ENCODE measurements around the gene ATP6V0A1.

DNA sequence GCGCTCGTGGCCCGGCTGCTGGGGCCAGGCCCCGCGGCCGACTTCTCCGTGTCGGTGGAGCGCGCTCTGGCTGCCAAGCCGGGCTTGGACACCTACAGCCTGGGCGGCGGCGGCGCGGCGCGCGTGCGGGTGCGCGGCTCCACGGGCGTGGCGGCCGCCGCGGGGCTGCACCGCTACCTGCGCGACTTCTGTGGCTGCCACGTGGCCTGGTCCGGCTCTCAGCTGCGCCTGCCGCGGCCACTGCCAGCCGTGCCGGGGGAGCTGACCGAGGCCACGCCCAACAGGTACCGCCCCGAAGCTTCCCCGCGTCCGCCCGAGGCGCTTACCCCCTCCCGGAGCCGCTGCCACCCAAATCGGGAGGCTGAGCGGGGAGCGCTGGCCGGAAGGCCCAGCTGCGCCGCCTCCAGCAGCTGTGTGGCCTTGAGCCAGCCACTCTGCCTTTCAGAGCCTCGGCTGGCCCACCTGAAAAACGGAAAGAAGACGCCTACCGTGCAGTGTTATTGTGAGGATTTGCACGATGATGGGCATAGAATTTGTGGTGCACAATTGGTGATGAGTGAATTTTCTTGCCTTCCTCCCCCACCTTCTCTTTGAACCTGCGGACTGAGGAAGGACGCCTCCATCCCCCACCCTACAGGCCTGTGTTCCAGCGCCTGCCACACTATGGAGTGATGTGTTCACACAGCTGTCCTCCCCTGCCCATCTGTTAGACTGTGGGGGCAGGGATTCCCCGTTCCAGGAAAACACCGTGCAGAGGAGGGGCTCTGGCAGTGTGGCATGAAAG, 77.9 kb downstream of the ATP6V0A1 start:
- TF ChIP-seq, protein P1, sequence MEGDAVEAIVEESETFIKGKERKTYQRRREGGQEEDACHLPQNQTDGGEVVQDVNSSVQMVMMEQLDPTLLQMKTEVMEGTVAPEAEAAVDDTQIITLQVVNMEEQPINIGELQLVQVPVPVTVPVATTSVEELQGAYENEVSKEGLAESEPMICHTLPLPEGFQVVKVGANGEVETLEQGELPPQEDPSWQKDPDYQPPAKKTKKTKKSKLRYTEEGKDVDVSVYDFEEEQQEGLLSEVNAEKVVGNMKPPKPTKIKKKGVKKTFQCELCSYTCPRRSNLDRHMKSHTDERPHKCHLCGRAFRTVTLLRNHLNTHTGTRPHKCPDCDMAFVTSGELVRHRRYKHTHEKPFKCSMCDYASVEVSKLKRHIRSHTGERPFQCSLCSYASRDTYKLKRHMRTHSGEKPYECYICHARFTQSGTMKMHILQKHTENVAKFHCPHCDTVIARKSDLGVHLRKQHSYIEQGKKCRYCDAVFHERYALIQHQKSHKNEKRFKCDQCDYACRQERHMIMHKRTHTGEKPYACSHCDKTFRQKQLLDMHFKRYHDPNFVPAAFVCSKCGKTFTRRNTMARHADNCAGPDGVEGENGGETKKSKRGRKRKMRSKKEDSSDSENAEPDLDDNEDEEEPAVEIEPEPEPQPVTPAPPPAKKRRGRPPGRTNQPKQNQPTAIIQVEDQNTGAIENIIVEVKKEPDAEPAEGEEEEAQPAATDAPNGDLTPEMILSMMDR (conservative IDR thresholded peaks at IDR 0.05; ENCODE audit: low read depth in 2 of 2), result no peak
- TF ChIP-seq CREB1 (CRISPR knock-in tag; IDR thresholded peaks at IDR 0.05; ENCODE audit: low read depth), result no peak
- peak; percentile 40 for TF ChIP-seq POLR2AphosphoS5 (IDR thresholded peaks at IDR 0.05; ENCODE audit: low read depth)
- TF ChIP-seq EZH2 (IDR thresholded peaks at IDR 0.05; ENCODE audit: low read depth, unreplicated experiment), result no peak
- no peak for TF ChIP-seq EZH2phosphoT487 (IDR thresholded peaks at IDR 0.05; ENCODE audit: unreplicated experiment)
- TF ChIP-seq, protein P2, sequence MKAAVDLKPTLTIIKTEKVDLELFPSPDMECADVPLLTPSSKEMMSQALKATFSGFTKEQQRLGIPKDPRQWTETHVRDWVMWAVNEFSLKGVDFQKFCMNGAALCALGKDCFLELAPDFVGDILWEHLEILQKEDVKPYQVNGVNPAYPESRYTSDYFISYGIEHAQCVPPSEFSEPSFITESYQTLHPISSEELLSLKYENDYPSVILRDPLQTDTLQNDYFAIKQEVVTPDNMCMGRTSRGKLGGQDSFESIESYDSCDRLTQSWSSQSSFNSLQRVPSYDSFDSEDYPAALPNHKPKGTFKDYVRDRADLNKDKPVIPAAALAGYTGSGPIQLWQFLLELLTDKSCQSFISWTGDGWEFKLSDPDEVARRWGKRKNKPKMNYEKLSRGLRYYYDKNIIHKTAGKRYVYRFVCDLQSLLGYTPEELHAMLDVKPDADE (IDR thresholded peaks at IDR 0.05), result no peak

All from GM23338 (cell line).